GM12878 (cell line): ENCODE data around the gene TNIP1. TPM values are rescaled to one million over a fixed set of nuclear protein-coding genes. Genes with fewer than 3 reads are reported as not detected.

ENCODE experiments used
- BCL3 ChIP-seq: IDR thresholded peaks from 2 replicates; pipeline ENCODE4 v1.6.1; 2011; ENCODE audit warnings: borderline replicate concordance, low read depth, mild to moderate bottlenecking, moderate library complexity, low read length; ENCODE audit not compliant: insufficient read depth, poor library complexity, severe bottlenecking
- CHD1 ChIP-seq: IDR thresholded peaks from 2 replicates; pipeline ENCODE4 v1.6.1; 2012; ENCODE audit warnings: low read depth, low read length, improper control_type of control experiment
- CTCF ChIP-seq, 3 experiments: IDR thresholded peaks in 2 of 3; conservative IDR thresholded peaks in 1 of 3; 2 replicates each; pipeline ENCODE4 v1.5.1; 2011; ENCODE audit warnings: low read depth in 3 of 3, low read length in 3 of 3, mild to moderate bottlenecking in 3 of 3, control low read depth in 2 of 3, moderate library complexity in 2 of 3, inconsistent platforms in 1 of 3, mixed read lengths in 1 of 3; ENCODE audit not compliant: control insufficient read depth in 2 of 3, insufficient read depth in 1 of 3; ENCODE audit errors: extremely low read depth in 1 of 3
- GATAD2B ChIP-seq: fragments of 450-650 bp; conservative IDR thresholded peaks from 2 replicates; pipeline ENCODE4 v1.6.1; 2017; ENCODE audit warnings: low read depth, mild to moderate bottlenecking, moderate library complexity
- MLLT1 ChIP-seq: fragments of 450-650 bp; IDR thresholded peaks from 2 replicates; pipeline ENCODE4 v1.6.1; 2016; ENCODE audit warnings: mild to moderate bottlenecking
- MTA2 ChIP-seq: fragments of 450-650 bp; IDR thresholded peaks from 2 replicates; pipeline ENCODE4 v1.6.1; 2016; ENCODE audit warnings: low read depth, mild to moderate bottlenecking, moderate library complexity
- MTA3 ChIP-seq: IDR thresholded peaks from 2 replicates; pipeline ENCODE4 v1.6.1; 2012; ENCODE audit warnings: low read length, inconsistent platforms, borderline replicate concordance
- NKRF ChIP-seq: fragments of 450-650 bp; conservative IDR thresholded peaks from 2 replicates; pipeline ENCODE4 v1.6.1; 2017; ENCODE audit warnings: mild to moderate bottlenecking, moderate library complexity
- PAX5 ChIP-seq: IDR thresholded peaks from 2 replicates; pipeline ENCODE4 v1.6.1; 2011; ENCODE audit warnings: low read depth, low read length, borderline replicate concordance
- POU2F2 ChIP-seq: IDR thresholded peaks from 3 replicates; pipeline ENCODE4 v1.6.1; 2011; ENCODE audit warnings: low read depth, mild to moderate bottlenecking, low read length, borderline replicate concordance
- RB1 ChIP-seq: fragments of 450-650 bp; formaldehyde crosslinking; IDR thresholded peaks from 2 replicates; pipeline ENCODE4 v1.6.1; 2017; ENCODE audit warnings: mild to moderate bottlenecking, borderline replicate concordance
- RELA ChIP-seq: fragments of 450-650 bp; IDR thresholded peaks from 2 replicates; pipeline ENCODE4 v1.8.0; 2014; ENCODE audit warnings: borderline replicate concordance; ENCODE audit not compliant: partially characterized antibody
- RELB ChIP-seq: fragments of 450-650 bp; IDR thresholded peaks from 2 replicates; pipeline ENCODE4 v1.6.1; 2017; ENCODE audit warnings: low read depth, mild to moderate bottlenecking, moderate library complexity
- WRNIP1 ChIP-seq: IDR thresholded peaks from 2 replicates; pipeline ENCODE4 v1.6.1; 2011; ENCODE audit warnings: low read depth, low read length, improper control_type of control experiment, borderline replicate concordance
- polyA plus RNA-seq, 11 experiments: library from polyadenylated mRNA; depleted of rRNA in 4 of 11; unstranded in 6 of 11; stranded (reverse) in 5 of 11; fragments of >200 nt; fragmentation: Nextera tagmentation in 4 of 11; fragmentation: Illumina TruSeq in 1 of 11; extraction: Ambion mirVana in 4 of 11; extraction: Trizol in 1 of 11; gene quantifications; 1 replicate in 1 of 11; 2 replicates in 10 of 11; pipeline versions ENCODE4 v1.2.1 to v1.2.3, GENCODE V29; 2011 to 2016; ENCODE audit warnings: inconsistent platforms in 2 of 11, missing spikeins in 2 of 11, low read depth in 1 of 11
- total RNA-seq, 4 experiments: library from RNA; depleted of rRNA in 3 of 4; stranded (reverse); fragments of >200 nt in 3 of 4; fragmentation: Illumina TruSeq in 1 of 4; extraction: Trizol in 1 of 4; gene quantifications; 2 replicates each; pipeline versions ENCODE4 v1.2.1 to v1.2.3, GENCODE V29; 2013 to 2021

TNIP1 gene
- total and polyA plus RNA-seq, 10 of the 15 experiments (the other 5 are each of a cell fraction or from before 2014, with no cell fraction given): 4.4 to 279 (median 150) TPM

- TF ChIP-seq PAX5 (no peak), CHD1 (no peak), BCL3 (no peak), CTCF (IDR thresholded peaks at IDR 0.05 in 2 of 3, conservative IDR thresholded peaks at IDR 0.05 in 1 of 3; ENCODE audit: control insufficient read depth in 2 of 3, extremely low read depth in 1 of 3, insufficient read depth in 1 of 3, low read depth in 3 of 3, low read length in 3 of 3) (peak; percentile 7 to 42 (median 30); a peak in 2 of 6 replicates), NKRF (0 out of 2 replicates have a peak, but pooled peaks have one; percentile 27), MTA3 (no peak), MLLT1 (peak; percentile 54; the same call in 1 of the 2 replicates), RB1 (no peak), POU2F2 (0 out of 3 replicates have a peak, but pooled peaks have one; percentile 21), GATAD2B (0 out of 2 replicates have a peak, but pooled peaks have one; percentile 47), WRNIP1 (0 out of 2 replicates have a peak, but pooled peaks have one; percentile 75), MTA2 (peak; percentile 14; the same call in 1 of the 2 replicates), RELA (no peak), RELB (peak; percentile 29; the same call in 1 of the 2 replicates)
- TF ChIP-seq, all 136 proteins: peak for 15
These were observed 1.6 kb upstream of the TNIP1 start (continued) for GRCh38 chr5:151082282-151082902.
